OCI-LY7 (cell line): ENCODE data around the gene COX20. TPM values are rescaled to one million over a fixed set of nuclear protein-coding genes. Genes with fewer than 3 reads are reported as not detected.

Experiments
- BruUV-seq: library from RNA; stranded (reverse); fragments of 400-500 nt; replicated peaks from 2 replicates; lab custom pipeline; 2021; lab: Mats Ljungman, UMichigan
- CTCF ChIA-PET: fragments of 300-600 bp; sonication (Branson Sonifier 250); formaldehyde crosslinking; loops from one replicate; lab custom pipeline; 2022; ENCODE audit warnings: antibody characterized with exemption; ENCODE audit not compliant: unreplicated experiment; lab: Charles Lee
- POLR2A ChIA-PET: fragments of 300-600 bp; sonication (Branson Sonifier 250); formaldehyde crosslinking; loops from one replicate; lab custom pipeline; 2022; ENCODE audit warnings: antibody characterized with exemption; lab: Charles Lee
- DNase-seq: peaks from one replicate; pipeline ENCODE4 v3.0.0-alpha.2; 2015; ENCODE audit warnings: low spot score
- H2AFZ ChIP-seq: fragments of 200-600 bp; sonication (generic), shearing (Covaris generic); 2 replicates; pipeline ENCODE4 v1.6.1; 2014; ENCODE audit warnings: mild to moderate bottlenecking, antibody characterized with exemption, low read length, moderate library complexity
- H3K27ac ChIP-seq: fragments of 200-600 bp; sonication (generic); 2 replicates; pipeline ENCODE4 v1.5.1; 2014; ENCODE audit warnings: mixed run types, low read depth, mild to moderate bottlenecking, moderate library complexity, low read length, inconsistent platforms; ENCODE audit not compliant: poor library complexity, severe bottlenecking
- H3K36me3 ChIP-seq: fragments of 200-600 bp; sonication (generic); 2 replicates; pipeline ENCODE4 v1.6.1; 2014; ENCODE audit warnings: mild to moderate bottlenecking, antibody characterized with exemption, low read length, moderate library complexity, mixed read lengths; ENCODE audit not compliant: insufficient read depth
- H3K4me1 ChIP-seq: fragments of 200-600 bp; sonication (generic); 2 replicates; pipeline ENCODE4 v1.5.1; 2014; ENCODE audit warnings: mild to moderate bottlenecking, low read length; ENCODE audit not compliant: insufficient read depth, poor library complexity, severe bottlenecking
- H3K4me2 ChIP-seq: fragments of 200-600 bp; sonication (generic); 2 replicates; pipeline ENCODE4 v1.6.1; 2014; ENCODE audit warnings: mild to moderate bottlenecking, low read length
- H3K4me3 ChIP-seq: fragments of 200-600 bp; sonication (generic); 2 replicates; pipeline ENCODE4 v1.5.1; 2014; ENCODE audit warnings: mild to moderate bottlenecking, low read depth, low read length; ENCODE audit not compliant: poor library complexity, severe bottlenecking
- H3K79me2 ChIP-seq: fragments of 200-600 bp; sonication (generic); 2 replicates; pipeline ENCODE4 v1.6.1; 2016; ENCODE audit warnings: low read depth, mild to moderate bottlenecking, low read length, moderate library complexity, mixed read lengths; ENCODE audit not compliant: insufficient read depth
- H3K9me2 ChIP-seq: fragments of 200-600 bp; sonication (generic); 2 replicates; pipeline ENCODE4 v1.6.1; 2016; ENCODE audit warnings: mild to moderate bottlenecking, low read length, mixed read lengths; ENCODE audit not compliant: insufficient read depth
- H3K9me3 ChIP-seq: fragments of 200-600 bp; sonication (generic); 2 replicates; pipeline ENCODE4 v1.6.1; 2014; ENCODE audit warnings: mild to moderate bottlenecking, mixed run types, low read length, mixed read lengths
- H4K20me1 ChIP-seq: fragments of 200-600 bp; sonication (generic); 2 replicates; pipeline ENCODE4 v1.6.1; 2014; ENCODE audit warnings: mild to moderate bottlenecking, antibody characterized with exemption, low read length, moderate library complexity, mixed read lengths; ENCODE audit not compliant: insufficient read depth
- EZH2phosphoT487 ChIP-seq: fragments of 200-600 bp; sonication (generic); IDR thresholded peaks from 2 replicates; pipeline ENCODE4 v1.6.1; 2018; ENCODE audit warnings: low read depth, borderline replicate concordance, mild to moderate bottlenecking, mixed run types, antibody characterized with exemption, low read length, moderate library complexity, mixed read lengths
- intact Hi-C: fragments of 100-400 bp; cut with micrococcal nuclease; formaldehyde crosslinking; loops from one replicate; pipeline ENCODE4 v1.10.0; 2022; ENCODE audit not compliant: unreplicated experiment
- total RNA-seq, 2 experiments: library from RNA; depleted of rRNA in 1 of 2; stranded (reverse); fragments of >200 nt in 1 of 2; shearing (Covaris generic) in 1 of 2; gene quantifications; 2 replicates each; pipeline ENCODE4 v1.2.3, GENCODE V29; 2014 to 2022
- TF ChIP-seq, protein P1 (sequence below): fragments of 200-600 bp; sonication (generic); conservative IDR thresholded peaks from 2 replicates; pipeline ENCODE4 v1.5.1; 2014; ENCODE audit warnings: mild to moderate bottlenecking, antibody characterized with exemption, low read length, moderate library complexity, mixed read lengths

COX20 gene
- total RNA-seq, 2 experiments from 2014 or later, result 12.7 to 26.3 TPM

GRCh38 chr1:244887281-244887680 lies 51.8 kb downstream of the COX20 start:
- Histone ChIP-seq H3K9me2 (no peaks in the 10 kb centered on the region), H3K27ac (no peak overlapping the region), H3K9me3 (no peaks in the 10 kb centered on the region), H3K36me3 (no peaks in the 10 kb centered on the region), H3K4me2 (no peak overlapping the region), H3K4me1 (no peaks in the 10 kb centered on the region), H2AFZ (no peak overlapping the region), H4K20me1 (no peaks in the 10 kb centered on the region), H3K79me2 (no peaks in the 10 kb centered on the region), H3K4me3 (no peak overlapping the region)
- no peak for DNase-seq
- POLR2A ChIA-PET, result interaction anchor here (0.6 to 0.9 kb wide), 3 partner anchors 13 to 29 kb away, joined by 3 to 4 read pairs (median 3); no protein-coding TSS in a partner anchor
- intact Hi-C loops, result no loop called here
- TF ChIP-seq EZH2phosphoT487, result no peak
- TF ChIP-seq, protein P1, sequence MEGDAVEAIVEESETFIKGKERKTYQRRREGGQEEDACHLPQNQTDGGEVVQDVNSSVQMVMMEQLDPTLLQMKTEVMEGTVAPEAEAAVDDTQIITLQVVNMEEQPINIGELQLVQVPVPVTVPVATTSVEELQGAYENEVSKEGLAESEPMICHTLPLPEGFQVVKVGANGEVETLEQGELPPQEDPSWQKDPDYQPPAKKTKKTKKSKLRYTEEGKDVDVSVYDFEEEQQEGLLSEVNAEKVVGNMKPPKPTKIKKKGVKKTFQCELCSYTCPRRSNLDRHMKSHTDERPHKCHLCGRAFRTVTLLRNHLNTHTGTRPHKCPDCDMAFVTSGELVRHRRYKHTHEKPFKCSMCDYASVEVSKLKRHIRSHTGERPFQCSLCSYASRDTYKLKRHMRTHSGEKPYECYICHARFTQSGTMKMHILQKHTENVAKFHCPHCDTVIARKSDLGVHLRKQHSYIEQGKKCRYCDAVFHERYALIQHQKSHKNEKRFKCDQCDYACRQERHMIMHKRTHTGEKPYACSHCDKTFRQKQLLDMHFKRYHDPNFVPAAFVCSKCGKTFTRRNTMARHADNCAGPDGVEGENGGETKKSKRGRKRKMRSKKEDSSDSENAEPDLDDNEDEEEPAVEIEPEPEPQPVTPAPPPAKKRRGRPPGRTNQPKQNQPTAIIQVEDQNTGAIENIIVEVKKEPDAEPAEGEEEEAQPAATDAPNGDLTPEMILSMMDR, result no peak
- BruUV-seq, result no TSS peak
- CTCF ChIA-PET, result no interaction called here

DNA sequence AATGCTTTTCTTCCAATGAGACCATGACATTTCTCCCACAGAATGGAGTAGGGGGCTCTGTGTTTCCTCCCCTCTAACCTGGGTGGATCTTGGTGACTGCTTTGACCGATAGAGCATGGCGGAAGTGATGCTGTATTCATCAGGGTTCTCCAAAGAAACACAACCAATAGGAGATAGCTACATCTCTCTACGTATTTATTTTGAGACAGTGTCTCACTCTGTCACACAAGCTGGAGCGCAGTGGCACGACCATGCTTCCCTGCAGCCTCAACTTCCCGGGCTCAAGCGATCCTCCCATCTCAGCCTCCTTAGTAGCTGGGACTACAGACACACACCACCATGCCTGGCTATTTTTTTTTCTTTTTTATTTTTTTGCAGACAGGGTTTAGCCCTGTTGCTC lies 58.4 kb downstream of the COX20 start:
- no peak for DNase-seq
- no TSS peak for BruUV-seq
- Histone ChIP-seq H3K79me2 (no peaks in the 10 kb centered on the region), H2AFZ (no peak overlapping the region), H3K36me3 (no peaks in the 10 kb centered on the region), H3K4me3 (no peak overlapping the region), H3K27ac (no peak overlapping the region), H3K4me1 (no peaks in the 10 kb centered on the region), H3K9me2 (no peaks in the 10 kb centered on the region), H3K4me2 (no peak overlapping the region), H4K20me1 (no peaks in the 10 kb centered on the region), H3K9me3 (no peaks in the 10 kb centered on the region)
- ChIA-PET CTCF (no interaction called here), POLR2A (interaction anchor here (0.6 to 1.5 kb wide), 5 partner anchors 17 to 190 kb away, joined by 3 to 6 read pairs (median 4); partner anchors contain the start of gene HNRNPU)
- intact Hi-C loops, result no loop called here
- TF ChIP-seq, protein P1, result no peak
- no peak for TF ChIP-seq EZH2phosphoT487

Other genes starting within 250 kb of the COX20 start
- 40.0 and 40.6 TPM in 2 replicates for gene DESI2, start 182.5 kb upstream of the COX20 start, total RNA-seq (2014; rRNA removed; shearing (Covaris generic))
- 57.5 and 58.8 TPM in 2 replicates for gene DESI2, start 182.5 kb upstream of the COX20 start, total RNA-seq (2022)
- 426 and 592 TPM in 2 replicates for gene HNRNPU, start 28.9 kb downstream of the COX20 start, total RNA-seq (2014; rRNA removed; shearing (Covaris generic))
- gene HNRNPU, start 28.9 kb downstream of the COX20 start, total RNA-seq (2022), result 610 and 650 TPM in 2 replicates